Measurements from ENCODE around the gene PLA2G4A. TPM values are rescaled to one million over a fixed set of nuclear protein-coding genes. Genes with fewer than 3 reads are reported as not detected.

Gene PLA2G4A
- total RNA-seq, 1 donor from 2014 or later = 1.4 TPM

DNA sequence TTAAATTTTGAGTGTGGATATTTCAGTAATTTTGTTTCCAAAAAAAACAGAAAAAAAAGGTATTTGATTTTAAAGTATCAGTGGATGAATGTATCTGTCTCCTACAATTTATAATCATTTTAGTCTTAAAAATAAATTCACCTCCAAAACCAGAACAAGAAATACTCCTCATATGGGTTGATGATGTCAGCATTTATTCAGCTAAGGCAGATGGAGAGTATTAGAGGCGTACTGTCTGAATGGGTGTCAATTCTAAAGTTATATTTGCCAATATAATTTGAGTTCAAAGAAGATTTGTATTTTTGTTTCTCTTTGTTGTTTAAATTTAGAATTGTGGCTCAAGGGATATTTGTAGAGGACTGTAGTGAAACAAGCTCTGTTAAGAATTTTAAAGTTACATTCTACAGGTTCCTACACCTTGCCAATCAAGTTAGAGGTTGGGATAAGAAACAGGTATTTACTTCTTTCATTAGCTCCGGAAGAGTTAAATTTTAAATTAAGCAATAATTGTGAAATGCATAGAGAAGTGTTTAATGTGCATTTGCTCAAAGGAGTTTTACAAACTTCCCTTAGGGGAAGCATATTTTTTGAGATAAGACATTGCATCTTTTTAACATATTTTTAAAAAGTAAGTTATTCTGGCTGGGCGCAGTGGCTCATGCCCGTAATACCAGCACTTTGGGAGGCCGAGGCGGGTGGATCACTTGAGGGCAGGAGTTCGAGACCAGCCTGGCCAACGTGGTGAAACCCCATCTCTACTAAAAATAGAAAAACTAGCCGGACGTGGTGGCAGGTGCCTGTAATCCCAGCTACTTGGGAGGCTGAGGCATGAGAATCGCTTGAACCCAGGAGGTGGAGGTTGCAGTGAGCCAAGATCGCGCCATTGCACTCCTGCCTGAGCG, 1.2 kb downstream of the PLA2G4A start:
- intact Hi-C loops (cut with micrococcal nuclease) = no loop called here
- DNase-seq (no peak), ATAC-seq (no peak)

GRCh38 chr1:186831168-186831567, 2.4 kb downstream of the PLA2G4A start:
- no peak for ATAC-seq
- intact Hi-C loops (cut with micrococcal nuclease) = no loop called here
- DNase-seq = no peak

GRCh38 chr1:186834399-186834958, 5.7 kb downstream of the PLA2G4A start:
- DNase-seq (no peak), ATAC-seq (no peak)
- intact Hi-C loops (cut with micrococcal nuclease) = no loop called here

DNA sequence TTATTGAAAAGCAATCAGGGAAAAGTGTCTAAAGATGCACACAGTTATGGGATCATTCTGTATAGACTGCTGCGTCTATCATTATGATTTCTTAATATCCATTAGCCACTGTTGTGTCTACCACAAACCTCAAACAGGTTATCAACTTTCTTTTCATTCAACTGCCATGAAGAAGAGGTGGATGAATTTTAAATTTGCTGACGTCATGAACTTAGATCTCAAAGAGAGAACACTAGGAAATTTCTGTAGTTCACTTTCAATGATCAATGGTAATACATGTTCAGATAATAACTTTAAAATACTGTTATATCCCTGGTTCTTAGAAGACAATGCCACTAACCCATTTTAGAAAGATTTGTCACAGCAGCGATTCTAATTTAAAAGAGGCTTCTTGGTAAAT, 6.7 kb downstream of the PLA2G4A start:
- no peak for ATAC-seq

GRCh38 chr1:186837806-186838205, 9.1 kb downstream of the PLA2G4A start:
- ATAC-seq = no peak
- intact Hi-C loops (cut with micrococcal nuclease) = no loop called here

More for the DNA sequence above, 6.7 kb downstream of the PLA2G4A start:
- no peak for DNase-seq
- intact Hi-C loops (cut with micrococcal nuclease) = no loop called here

DNA sequence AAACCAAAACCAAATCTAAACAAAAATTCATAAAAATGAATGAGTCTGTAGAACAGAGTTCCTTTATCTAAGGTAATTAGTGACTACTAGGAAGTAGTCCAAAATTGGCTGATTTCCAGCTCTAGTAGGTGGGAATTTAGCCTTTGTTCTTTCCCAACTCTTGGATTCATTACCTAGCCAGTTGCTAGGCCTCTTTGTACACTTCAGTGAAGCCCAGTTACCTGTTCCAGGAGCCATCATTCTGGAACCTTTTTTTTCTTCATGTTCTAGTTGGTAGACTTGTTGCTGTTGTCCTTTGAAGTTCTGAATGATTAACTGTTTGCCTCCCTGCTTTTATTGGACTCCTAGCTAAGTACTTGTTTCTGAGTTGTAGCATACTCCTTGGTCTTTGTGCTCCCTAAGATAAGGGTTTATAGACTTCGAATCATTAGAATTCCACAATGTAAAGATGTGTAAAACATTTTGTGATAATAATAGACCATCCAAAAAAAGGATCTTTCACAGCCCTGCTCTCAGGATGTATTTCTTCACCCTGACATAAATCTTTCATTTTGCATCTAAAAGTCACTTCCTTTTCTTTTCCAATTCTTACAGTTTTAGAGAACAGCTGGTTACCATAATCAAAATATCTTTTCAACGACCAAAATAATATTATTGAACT, 9.8 kb downstream of the PLA2G4A start:
- no peak for ATAC-seq
- intact Hi-C loops (cut with micrococcal nuclease) = no loop called here
- no peak for DNase-seq

More at GRCh38 chr1:186837806-186838205, 9.1 kb downstream of the PLA2G4A start:
- no peak for DNase-seq

DNA sequence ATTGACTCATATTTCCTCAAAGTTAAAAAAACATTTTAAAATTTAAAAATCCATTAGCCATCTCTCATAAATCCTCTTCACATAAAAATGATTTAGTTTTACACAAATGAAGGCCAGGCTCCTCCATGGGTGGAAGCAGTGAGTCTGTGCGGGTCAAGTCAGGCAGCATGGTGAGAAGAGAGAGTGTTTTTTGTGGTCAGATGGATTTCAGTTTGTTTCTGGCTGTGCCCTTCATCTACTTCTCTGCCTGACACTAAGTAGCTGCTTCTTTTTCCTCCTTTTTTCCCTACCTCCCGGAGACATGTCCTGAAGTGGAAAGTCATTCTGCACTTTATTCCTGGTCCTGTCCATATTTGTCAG, 10.3 kb downstream of the PLA2G4A start:
- intact Hi-C loops (cut with micrococcal nuclease) = no loop called here
- ATAC-seq (no peak), DNase-seq (no peak)

- intact Hi-C loops (cut with micrococcal nuclease) = no loop called here
- ATAC-seq (no peak), DNase-seq (no peak)
Measured at GRCh38 chr1:186841599-186841998, 12.8 kb downstream of the PLA2G4A start.

- intact Hi-C loops (cut with micrococcal nuclease) = no loop called here
- DNase-seq (no peak), ATAC-seq (peak; percentile 50)
Measured at GRCh38 chr1:186842547-186842946, 13.8 kb downstream of the PLA2G4A start.

DNA sequence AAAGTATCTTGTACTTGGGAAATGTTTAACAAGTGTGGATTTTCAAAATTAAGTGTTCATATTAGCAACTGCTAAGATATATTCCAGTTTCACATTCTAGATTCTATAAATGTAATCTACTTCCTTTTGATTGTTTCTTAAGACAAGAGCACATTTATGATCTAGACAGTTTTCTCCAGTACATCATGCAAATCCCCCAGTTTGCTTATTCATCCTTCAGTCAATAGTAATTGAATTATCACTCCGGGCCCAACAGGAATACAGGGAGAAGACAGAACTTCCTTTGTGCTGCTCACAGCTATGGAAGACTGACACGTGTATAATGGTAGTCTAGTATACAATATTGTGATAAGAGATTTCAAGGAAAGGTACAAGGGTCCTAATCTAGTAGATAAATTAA, 14.5 kb downstream of the PLA2G4A start:
- no peak for ATAC-seq
- no peak for DNase-seq
- intact Hi-C loops (cut with micrococcal nuclease) = no loop called here

GRCh38 chr1:186843931-186844330, 15.2 kb downstream of the PLA2G4A start:
- no peak for ATAC-seq
- no peak for DNase-seq
- intact Hi-C loops (cut with micrococcal nuclease) = no loop called here

DNA sequence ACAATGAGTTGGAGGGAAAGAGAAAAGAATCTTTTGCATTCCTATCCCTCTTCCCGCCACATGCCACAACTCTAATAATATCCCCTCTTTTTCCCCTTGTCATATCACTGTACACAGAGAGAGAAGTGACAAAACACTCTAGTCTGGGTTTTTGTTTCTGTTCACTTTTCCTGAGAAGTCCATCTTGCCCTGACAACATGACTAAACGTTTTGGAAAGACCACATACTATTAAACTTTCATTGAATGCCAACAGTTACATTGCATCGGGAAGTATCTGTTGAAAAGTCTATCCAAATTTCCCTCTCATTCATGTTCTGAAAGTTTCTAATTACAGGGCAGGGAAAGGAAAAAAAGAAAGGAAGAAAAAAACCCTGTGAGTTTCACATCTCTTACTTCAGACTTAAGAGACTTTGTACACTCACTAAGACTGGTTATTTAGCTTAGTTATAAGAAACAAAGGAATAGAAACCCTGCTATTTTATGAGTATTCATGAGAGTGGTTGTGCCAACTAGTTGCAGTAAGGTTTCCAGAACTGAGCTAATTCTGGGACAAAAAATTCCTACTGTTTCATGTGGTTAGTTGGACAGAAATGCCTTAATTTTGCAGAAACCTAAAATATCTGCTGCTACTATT, 16.9 kb downstream of the PLA2G4A start:
- intact Hi-C loops (cut with micrococcal nuclease) = no loop called here
- no peak for DNase-seq
- ATAC-seq = peak; percentile 31

- ATAC-seq = peak; percentile 48
- intact Hi-C loops (cut with micrococcal nuclease) = no loop called here
Measured at GRCh38 chr1:186848509-186849130, 19.9 kb downstream of the PLA2G4A start.

DNA sequence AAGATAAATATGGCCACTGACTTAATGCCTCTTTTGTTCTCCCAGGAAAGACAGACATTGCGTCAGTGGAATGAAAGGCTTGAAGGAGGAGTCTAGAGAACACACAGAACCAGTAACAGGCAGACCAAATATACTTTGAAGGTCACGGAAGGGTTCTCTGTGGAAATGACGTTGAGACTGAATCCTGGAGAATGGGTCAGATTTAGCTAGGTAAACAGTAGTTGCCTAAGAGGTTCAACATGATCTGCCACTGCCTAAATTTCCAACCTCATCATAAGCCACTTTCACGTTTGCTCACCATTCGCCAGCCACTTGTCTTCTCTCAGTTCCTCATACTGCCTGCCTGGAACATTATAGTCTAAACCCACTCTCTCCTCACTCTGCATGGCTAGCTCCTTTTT, 20.5 kb downstream of the PLA2G4A start:
- peak; percentile 66 for ATAC-seq
- no peak for DNase-seq
- intact Hi-C loops (cut with micrococcal nuclease) = no loop called here

More at GRCh38 chr1:186848509-186849130, 19.9 kb downstream of the PLA2G4A start:
- no peak for DNase-seq

DNA sequence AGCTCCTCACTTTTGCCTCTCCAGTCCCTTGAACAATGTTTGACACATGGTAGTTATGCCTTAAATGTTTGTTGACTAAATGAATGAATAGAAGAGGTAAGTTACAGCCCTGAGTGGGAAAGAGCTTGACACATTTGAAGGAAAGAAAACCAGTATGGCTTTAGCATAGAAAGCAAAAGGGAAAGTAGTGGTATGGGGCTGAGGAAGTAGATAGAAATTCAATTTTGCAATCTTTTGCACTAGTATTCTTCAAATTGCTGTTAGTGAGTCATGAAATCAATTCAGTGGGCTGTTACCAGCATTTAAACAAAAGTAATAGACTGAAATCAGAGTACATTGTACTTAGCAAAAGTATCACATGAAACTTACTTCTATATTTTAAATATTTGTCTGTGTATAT, 21.1 kb downstream of the PLA2G4A start:
- DNase-seq = no peak
- ATAC-seq = no peak
- intact Hi-C loops (cut with micrococcal nuclease) = no loop called here

GRCh38 chr1:186854102-186854501, 25.4 kb downstream of the PLA2G4A start:
- intact Hi-C loops (cut with micrococcal nuclease) = no loop called here
- ATAC-seq (no peak), DNase-seq (no peak)

DNA sequence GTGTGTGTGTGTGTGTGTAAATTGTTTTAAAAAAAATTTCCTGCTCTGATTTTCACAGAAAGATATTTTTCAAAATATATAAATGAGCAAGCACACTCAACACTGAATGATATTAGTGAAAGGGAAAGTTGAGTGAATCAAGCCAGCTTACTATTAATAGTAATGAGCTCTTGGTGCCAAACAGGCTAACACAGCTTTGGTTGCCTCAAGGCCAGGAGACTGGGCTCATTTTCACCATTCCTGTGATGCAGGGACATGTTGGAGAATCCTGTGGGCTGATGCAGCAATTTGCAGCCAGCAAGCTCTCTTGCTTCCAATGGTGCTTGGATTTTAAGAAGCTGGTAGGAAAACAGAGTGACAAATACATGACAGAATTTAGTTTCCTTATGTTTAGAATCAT, 30.2 kb downstream of the PLA2G4A start:
- ATAC-seq = peak; percentile 34
- no peak for DNase-seq
- intact Hi-C loops (cut with micrococcal nuclease) = no loop called here

GRCh38 chr1:186859995-186860394, 31.2 kb downstream of the PLA2G4A start:
- ATAC-seq (no peak), DNase-seq (no peak)
- intact Hi-C loops (cut with micrococcal nuclease) = no loop called here

DNA sequence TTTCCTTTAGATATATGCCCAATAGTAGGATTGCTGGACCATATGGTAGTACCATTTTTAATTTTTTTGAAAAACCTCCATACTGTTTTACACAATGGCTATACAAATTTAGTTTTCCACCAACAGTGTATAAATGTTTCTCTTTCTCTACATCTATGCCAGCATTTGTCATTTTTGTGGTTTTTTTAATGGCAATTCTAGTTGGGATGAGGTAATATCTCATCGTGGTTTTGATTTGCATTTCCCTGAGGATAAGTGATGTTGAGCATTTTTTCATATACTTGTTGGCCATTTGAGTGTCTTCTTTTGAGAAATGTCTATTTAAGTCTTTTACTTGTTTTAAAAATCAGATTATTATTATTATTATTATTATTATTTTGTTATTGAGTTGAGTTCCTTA, 35.5 kb downstream of the PLA2G4A start:
- ATAC-seq = no peak
- intact Hi-C loops (cut with micrococcal nuclease) = no loop called here
- no peak for DNase-seq
